ENCODE results near the gene TRMU.

DNA sequence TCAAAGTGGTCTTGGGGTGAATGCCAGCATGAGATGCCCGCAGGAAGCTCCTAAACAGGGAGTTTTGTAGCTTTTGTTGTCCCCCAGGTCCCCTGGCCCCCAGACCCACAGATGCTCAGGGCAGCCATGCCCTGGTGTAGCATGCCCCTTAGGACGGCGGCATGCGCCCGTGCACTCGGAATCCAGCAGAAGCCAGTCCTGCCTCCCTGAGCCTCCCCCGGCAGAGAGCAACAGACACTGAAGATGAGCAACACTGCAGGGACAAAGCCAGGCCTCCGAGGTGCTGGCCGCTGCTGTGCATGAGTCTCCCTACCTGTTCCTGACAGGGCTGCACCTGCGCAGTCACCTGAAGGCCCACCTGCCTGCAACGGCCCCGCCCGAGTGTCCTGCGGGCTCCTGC lies 59.1 kb downstream of the TRMU start:
- TF ChIP-seq, protein P1, sequence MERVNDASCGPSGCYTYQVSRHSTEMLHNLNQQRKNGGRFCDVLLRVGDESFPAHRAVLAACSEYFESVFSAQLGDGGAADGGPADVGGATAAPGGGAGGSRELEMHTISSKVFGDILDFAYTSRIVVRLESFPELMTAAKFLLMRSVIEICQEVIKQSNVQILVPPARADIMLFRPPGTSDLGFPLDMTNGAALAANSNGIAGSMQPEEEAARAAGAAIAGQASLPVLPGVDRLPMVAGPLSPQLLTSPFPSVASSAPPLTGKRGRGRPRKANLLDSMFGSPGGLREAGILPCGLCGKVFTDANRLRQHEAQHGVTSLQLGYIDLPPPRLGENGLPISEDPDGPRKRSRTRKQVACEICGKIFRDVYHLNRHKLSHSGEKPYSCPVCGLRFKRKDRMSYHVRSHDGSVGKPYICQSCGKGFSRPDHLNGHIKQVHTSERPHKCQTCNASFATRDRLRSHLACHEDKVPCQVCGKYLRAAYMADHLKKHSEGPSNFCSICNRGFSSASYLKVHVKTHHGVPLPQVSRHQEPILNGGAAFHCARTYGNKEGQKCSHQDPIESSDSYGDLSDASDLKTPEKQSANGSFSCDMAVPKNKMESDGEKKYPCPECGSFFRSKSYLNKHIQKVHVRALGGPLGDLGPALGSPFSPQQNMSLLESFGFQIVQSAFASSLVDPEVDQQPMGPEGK (CRISPR knock-in tag; IDR thresholded peaks at IDR 0.05; ENCODE audit: borderline replicate concordance), result no peak
- TF ChIP-seq ZFP30 (CRISPR knock-in tag; IDR thresholded peaks at IDR 0.05) (no peak), ZC3H10 (CRISPR knock-in tag; IDR thresholded peaks at IDR 0.05) (no peak), ARNTL (CRISPR knock-in tag; IDR thresholded peaks at IDR 0.05; ENCODE audit: borderline replicate concordance, low read depth) (no peak), OSR1 (CRISPR knock-in tag; IDR thresholded peaks at IDR 0.05) (no peak), BACH2 (CRISPR knock-in tag; IDR thresholded peaks at IDR 0.05; ENCODE audit: borderline replicate concordance) (no peak), TCF4 (CRISPR knock-in tag; IDR thresholded peaks at IDR 0.05; ENCODE audit: borderline replicate concordance) (no peak), ZNF565 (CRISPR knock-in tag; conservative IDR thresholded peaks at IDR 0.05; ENCODE audit: low read depth) (no peak), CSRNP3 (CRISPR knock-in tag; IDR thresholded peaks at IDR 0.05) (no peak), ZFP3 (CRISPR knock-in tag; IDR thresholded peaks at IDR 0.05) (no peak), ZNF70 (CRISPR knock-in tag; IDR thresholded peaks at IDR 0.05) (no peak), PPARA (CRISPR knock-in tag; IDR thresholded peaks at IDR 0.05; ENCODE audit: borderline replicate concordance) (no peak)
- TF ChIP-seq, protein P2, sequence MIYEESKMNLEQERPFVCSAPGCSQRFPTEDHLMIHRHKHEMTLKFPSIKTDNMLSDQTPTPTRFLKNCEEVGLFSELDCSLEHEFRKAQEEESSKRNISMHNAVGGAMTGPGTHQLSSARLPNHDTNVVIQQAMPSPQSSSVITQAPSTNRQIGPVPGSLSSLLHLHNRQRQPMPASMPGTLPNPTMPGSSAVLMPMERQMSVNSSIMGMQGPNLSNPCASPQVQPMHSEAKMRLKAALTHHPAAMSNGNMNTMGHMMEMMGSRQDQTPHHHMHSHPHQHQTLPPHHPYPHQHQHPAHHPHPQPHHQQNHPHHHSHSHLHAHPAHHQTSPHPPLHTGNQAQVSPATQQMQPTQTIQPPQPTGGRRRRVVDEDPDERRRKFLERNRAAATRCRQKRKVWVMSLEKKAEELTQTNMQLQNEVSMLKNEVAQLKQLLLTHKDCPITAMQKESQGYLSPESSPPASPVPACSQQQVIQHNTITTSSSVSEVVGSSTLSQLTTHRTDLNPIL (CRISPR knock-in tag; IDR thresholded peaks at IDR 0.05; ENCODE audit: low read depth), result no peak
